HCT116 (cell line): ENCODE measurements around the gene SH3TC2.

ENCODE experiments used
- ELF1 ChIP-seq: IDR thresholded peaks from 2 replicates; pipeline ENCODE4 v1.6.1; 2012; ENCODE audit warnings: low read depth, borderline replicate concordance
- EZH2 ChIP-seq: fragments of 200-600 bp; sonication (generic); IDR thresholded peaks from 2 replicates; pipeline ENCODE4 v1.6.1; 2017; ENCODE audit warnings: antibody characterized with exemption, mixed run types
- TF ChIP-seq, protein P1 (sequence below), 3 experiments: fragments of 200-600 bp in 1 of 3; sonication (generic) in 1 of 3; IDR thresholded peaks in 2 of 3; conservative IDR thresholded peaks in 1 of 3; 2 replicates each; pipeline ENCODE4 v1.5.1; 2012 to 2017; ENCODE audit warnings: low read depth in 2 of 3, low read length in 2 of 3, antibody characterized with exemption in 1 of 3, borderline replicate concordance in 1 of 3, control low read depth in 1 of 3, mild to moderate bottlenecking in 1 of 3, mixed read lengths in 1 of 3, mixed run types in 1 of 3, moderate library complexity in 1 of 3; ENCODE audit not compliant: insufficient read depth in 1 of 3

GRCh38 chr5:149072791-149073190, 9.9 kb upstream of the SH3TC2 start:
- TF ChIP-seq EZH2 (no peak), ELF1 (no peak)
- TF ChIP-seq, protein P1, sequence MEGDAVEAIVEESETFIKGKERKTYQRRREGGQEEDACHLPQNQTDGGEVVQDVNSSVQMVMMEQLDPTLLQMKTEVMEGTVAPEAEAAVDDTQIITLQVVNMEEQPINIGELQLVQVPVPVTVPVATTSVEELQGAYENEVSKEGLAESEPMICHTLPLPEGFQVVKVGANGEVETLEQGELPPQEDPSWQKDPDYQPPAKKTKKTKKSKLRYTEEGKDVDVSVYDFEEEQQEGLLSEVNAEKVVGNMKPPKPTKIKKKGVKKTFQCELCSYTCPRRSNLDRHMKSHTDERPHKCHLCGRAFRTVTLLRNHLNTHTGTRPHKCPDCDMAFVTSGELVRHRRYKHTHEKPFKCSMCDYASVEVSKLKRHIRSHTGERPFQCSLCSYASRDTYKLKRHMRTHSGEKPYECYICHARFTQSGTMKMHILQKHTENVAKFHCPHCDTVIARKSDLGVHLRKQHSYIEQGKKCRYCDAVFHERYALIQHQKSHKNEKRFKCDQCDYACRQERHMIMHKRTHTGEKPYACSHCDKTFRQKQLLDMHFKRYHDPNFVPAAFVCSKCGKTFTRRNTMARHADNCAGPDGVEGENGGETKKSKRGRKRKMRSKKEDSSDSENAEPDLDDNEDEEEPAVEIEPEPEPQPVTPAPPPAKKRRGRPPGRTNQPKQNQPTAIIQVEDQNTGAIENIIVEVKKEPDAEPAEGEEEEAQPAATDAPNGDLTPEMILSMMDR (IDR thresholded peaks at IDR 0.05 in 2 of 3, conservative IDR thresholded peaks at IDR 0.05 in 1 of 3; ENCODE audit: borderline replicate concordance in 1 of 3, insufficient read depth in 1 of 3, low read depth in 2 of 3, low read length in 2 of 3) = no peak
